ENCODE measurements around the gene DNAAF5. TPM values are rescaled to one million over a fixed set of nuclear protein-coding genes. Genes with fewer than 3 reads are reported as not detected.

The DNAAF5 gene
- polyA plus RNA-seq, 4 donors: 29.6 to 37.9 (median 33.2) TPM

DNA sequence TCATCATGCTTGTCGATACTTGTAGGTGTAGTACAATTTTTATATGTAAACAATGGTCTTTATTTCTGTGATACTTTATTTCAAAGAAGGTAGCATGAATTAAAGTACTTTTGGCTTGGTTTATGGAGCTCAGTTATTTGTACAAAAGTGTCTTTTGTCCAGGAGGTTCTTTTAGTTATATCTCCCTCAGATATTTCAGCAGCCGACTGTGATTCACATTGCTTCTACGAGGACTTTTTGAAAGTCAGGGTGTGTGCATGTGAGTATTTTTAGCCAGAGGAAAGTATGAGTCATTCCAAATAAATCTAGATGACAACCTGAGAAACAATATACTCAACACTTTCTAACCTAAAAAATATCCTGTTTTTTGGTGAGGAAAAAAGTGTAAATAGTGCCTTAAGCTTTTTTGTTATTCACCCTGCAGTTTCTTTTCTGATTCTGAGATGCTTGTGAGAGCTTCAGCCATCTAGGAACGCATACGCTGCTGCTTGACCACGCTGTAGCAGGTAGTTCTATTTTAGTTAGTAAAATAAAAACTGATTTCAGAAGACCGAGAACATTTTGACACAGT, 105.2 kb downstream of the DNAAF5 start:
- DNase-seq (ENCODE audit: low read depth in 4 of 4, low spot score in 3 of 4): no peak

DNA sequence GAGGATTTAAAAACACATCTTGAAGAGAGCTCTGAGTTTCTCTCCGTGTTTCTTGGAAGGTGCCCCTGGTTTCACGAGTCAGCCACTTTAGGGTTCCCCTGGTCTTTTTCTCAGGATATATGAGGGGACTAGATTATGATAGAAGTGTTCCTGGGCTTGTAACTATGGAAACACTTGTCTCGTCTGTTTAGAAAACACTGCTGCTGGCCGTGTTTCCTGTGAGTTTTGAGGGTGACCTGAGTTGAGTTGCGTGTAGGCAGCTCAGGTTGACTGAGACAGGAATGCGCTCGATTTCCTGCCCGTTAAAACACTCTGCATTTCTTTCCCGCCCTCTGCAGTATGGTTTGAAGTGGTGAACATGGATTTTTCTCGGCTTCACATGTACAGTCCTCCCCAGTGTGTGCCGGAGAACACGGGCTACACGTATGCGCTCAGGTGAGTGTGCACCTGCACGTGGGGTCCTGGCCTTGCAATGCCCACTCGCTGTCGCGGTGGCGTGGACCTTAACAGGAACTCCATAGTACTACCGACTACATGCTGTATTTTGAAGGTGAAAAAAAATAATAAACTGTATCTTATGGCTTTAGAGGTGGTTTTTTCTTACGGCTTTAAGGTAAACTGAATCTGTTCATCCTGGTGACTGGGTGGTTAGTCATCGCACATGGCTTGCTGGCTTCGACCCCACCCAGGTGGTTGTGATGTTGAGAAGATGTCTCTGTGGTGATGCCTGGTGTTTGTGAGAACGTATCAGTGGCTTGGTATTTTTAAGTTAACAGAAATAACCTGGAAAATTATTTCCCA, 105.9 kb downstream of the DNAAF5 start, which contains the start of gene SUN1:
SUN1 (plus strand) TSS at position 310 of the 801 bp plus-strand sequence; CDS start at position 359, 49 bp downstream.
- DNase-seq (ENCODE audit: low read depth in 4 of 4, low spot score in 3 of 4): no peak

DNA sequence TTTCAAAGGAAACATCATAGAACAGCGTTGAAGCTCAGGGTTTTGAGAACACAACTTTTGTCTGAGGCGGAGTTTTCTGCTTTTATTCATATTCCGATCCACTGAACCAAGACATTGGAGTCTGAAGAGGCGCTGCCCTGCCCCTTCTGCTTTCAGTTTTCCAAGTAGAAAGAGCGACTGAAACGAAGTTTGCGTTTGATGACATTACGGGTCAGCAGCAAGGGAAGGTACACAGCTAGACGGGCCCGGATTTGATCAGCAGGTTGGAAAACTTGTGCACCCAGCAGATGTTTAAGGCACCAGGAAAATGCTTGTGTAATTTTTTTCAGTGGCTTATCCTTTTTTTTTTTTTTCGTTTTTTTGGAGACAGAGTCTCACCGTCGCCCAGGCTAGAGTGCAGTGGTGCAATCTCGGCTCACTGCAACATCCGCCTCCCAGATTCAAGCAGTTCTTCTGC, 106.5 kb downstream of the DNAAF5 start:
- no peak for DNase-seq (ENCODE audit: low read depth in 4 of 4, low spot score in 3 of 4)

DNA sequence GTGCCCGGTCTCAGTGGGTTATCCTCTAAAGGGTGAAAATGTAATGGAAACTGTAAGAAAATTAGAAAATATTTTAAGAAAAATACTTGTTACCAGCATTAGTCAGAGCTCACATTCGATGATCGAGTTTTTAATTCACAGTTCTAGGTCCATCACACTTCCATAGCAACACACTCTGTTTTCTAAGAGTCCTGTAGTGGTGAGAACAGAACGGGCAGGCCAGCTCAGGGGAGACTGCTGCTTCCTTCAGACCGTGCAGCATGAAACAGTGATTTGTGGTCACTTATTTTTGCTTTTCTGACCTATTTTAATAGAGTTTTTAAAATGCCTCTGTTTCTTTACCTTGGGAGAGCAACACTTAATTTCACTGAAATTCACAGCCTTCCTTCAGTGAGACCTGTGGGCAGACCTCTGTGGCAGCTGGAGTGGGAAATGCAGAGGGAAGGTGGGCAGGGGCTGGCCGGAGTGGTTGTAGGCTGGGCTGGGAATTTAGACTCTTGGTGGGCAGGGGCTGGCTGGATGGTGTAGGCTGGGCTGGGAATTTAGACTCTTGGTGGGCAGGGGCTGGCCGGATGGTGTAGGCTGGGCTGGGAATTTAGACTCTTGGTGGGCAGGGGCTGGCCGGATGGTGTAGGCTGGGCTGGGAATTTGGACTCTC, 107.2 kb downstream of the DNAAF5 start:
- no peak for DNase-seq (ENCODE audit: low read depth in 4 of 4, low spot score in 3 of 4)

DNA sequence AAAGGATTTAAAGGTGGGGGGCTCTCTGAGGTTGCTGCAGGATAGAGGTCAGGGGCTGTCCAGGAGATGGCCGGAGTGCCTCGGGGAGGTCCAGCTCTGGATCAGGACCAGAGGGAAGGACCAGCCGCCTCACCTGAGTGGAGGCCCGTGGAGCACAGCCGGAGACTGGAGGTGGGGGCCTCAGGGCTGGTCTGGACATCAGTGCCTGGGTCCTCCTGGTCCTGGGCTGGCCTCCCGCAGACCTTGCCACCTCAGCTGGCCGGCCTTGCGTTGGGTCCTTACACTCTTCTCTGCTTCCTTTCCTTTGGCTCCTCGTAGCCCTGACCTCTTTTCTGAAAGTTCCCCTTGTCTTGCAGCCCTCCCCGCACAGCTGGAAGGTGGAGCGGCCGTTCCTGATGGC, 107.8 kb downstream of the DNAAF5 start:
- no peak for DNase-seq (ENCODE audit: low read depth in 4 of 4, low spot score in 3 of 4)

DNA sequence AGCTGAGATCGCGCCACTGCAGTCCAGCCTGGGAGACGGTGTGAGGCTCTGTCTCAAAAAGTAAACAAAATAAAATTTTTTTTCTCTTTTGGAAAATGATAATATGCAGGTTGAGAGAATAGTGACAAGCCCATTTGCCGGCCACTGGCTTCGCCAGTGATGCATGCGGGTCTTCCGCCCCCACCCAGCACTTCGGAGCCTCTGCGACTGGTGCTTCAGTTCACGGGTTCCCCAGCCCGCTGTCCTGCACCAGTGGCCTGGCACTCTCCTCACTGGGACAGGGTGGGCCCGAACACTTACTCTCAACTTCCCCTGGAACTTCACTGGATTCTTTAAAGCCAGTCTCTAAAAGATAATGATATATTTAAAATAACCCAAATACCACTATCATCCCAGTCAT, 108.5 kb downstream of the DNAAF5 start:
- DNase-seq (ENCODE audit: low read depth in 4 of 4, low spot score in 3 of 4): no peak

DNA sequence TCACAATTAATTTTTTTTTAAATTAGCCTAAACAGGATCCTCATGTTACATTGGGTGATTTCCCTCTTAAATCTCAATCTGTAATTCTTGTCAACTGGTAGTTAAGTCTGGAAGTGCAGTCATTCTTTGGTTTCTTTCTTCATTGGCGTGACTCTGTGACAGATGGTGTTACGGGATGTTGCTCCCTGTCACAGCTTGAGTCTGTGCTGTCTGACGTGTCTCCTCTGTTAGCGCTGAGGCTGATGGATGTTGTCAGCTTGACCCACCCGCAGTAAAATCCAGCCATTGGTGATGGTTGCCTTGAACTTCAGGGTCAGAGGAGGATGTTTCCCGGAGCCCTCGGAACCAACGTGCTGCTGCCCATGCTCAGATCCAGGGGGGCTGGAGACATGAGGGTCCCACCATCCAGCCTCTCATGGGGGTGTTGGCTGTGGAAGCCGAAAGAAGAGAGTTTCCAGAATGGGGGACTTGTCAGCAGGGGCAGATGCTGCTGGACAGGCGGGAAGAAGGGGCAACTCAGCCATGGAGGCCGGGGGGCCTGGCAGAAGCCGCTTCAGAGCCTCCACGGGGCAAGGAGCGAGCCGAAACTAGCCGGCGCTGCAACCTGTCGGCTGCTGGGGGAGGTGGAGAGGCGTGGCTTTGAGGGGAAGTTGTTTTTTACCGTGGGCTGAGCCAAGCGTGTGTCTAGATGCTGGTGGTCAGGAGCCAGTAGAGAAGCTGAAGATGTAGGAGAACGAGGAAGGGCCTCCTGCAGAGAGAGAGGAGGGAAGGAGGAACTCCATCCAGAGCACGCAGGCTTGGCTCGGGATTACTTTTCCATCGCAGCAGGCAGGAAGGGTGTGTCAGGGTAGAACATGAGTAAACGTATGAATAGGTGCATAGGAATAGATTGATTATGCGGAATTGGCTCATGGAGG, 109.2 kb downstream of the DNAAF5 start:
- no peak for DNase-seq (ENCODE audit: low read depth in 4 of 4, low spot score in 3 of 4)

Other genes starting within 250 kb of the DNAAF5 start
- 10 to 100 TPM; 43.2 to 58.4 (median 50.7) TPM for gene PDGFA, start 206.9 kb upstream of the DNAAF5 start, polyA plus RNA-seq (ENCODE audit: insufficient read length in 4 of 4)
- 10 to 100 TPM; 34.7 to 47.2 (median 36.6) TPM for gene PRKAR1B, start 582 bp downstream of the DNAAF5 start, polyA plus RNA-seq (ENCODE audit: insufficient read length in 4 of 4)
- 100 to 1,000 TPM; 126 to 133 (median 131) TPM for gene SUN1, start 105.8 kb downstream of the DNAAF5 start, polyA plus RNA-seq (ENCODE audit: insufficient read length in 4 of 4)
- gene GET4, start 149.9 kb downstream of the DNAAF5 start, polyA plus RNA-seq (ENCODE audit: insufficient read length in 4 of 4): 10 to 100 TPM; 33.2 to 47.4 (median 39.0) TPM
- 10 to 100 TPM; 14.6 to 18.2 (median 15.1) TPM for gene ADAP1, start 228.0 kb downstream of the DNAAF5 start, polyA plus RNA-seq (ENCODE audit: insufficient read length in 4 of 4)
- gene COX19, start 248.8 kb downstream of the DNAAF5 start, polyA plus RNA-seq (ENCODE audit: insufficient read length in 4 of 4): 10 to 100 TPM; 11.8 to 13.3 (median 12.1) TPM

Measured in right renal pelvis (tissue), 4 donors.